OCI-LY7 (cell line): ENCODE results near the gene PLCXD3. TPM values are rescaled to one million over a fixed set of nuclear protein-coding genes. Genes with fewer than 3 reads are reported as not detected.

Experiments used
- BruUV-seq: library from RNA; stranded (reverse); fragments of 400-500 nt; replicated peaks from 2 replicates; lab custom pipeline; 2021; lab: Mats Ljungman, UMichigan
- CTCF ChIA-PET: fragments of 300-600 bp; sonication (Branson Sonifier 250); formaldehyde crosslinking; loops from one replicate; lab custom pipeline; 2022; ENCODE audit warnings: antibody characterized with exemption; ENCODE audit not compliant: unreplicated experiment; lab: Charles Lee
- POLR2A ChIA-PET: fragments of 300-600 bp; sonication (Branson Sonifier 250); formaldehyde crosslinking; loops from one replicate; lab custom pipeline; 2022; ENCODE audit warnings: antibody characterized with exemption; lab: Charles Lee
- DNase-seq: peaks from one replicate; pipeline ENCODE4 v3.0.0-alpha.2; 2015; ENCODE audit warnings: low spot score
- H2AFZ ChIP-seq: fragments of 200-600 bp; sonication (generic), shearing (Covaris generic); 2 replicates; pipeline ENCODE4 v1.6.1; 2014; ENCODE audit warnings: mild to moderate bottlenecking, antibody characterized with exemption, low read length, moderate library complexity
- H3K27ac ChIP-seq: fragments of 200-600 bp; sonication (generic); 2 replicates; pipeline ENCODE4 v1.5.1; 2014; ENCODE audit warnings: mixed run types, low read depth, mild to moderate bottlenecking, moderate library complexity, low read length, inconsistent platforms; ENCODE audit not compliant: poor library complexity, severe bottlenecking
- H3K36me3 ChIP-seq: fragments of 200-600 bp; sonication (generic); 2 replicates; pipeline ENCODE4 v1.6.1; 2014; ENCODE audit warnings: mild to moderate bottlenecking, antibody characterized with exemption, low read length, moderate library complexity, mixed read lengths; ENCODE audit not compliant: insufficient read depth
- H3K4me1 ChIP-seq: fragments of 200-600 bp; sonication (generic); 2 replicates; pipeline ENCODE4 v1.5.1; 2014; ENCODE audit warnings: mild to moderate bottlenecking, low read length; ENCODE audit not compliant: insufficient read depth, poor library complexity, severe bottlenecking
- H3K4me2 ChIP-seq: fragments of 200-600 bp; sonication (generic); 2 replicates; pipeline ENCODE4 v1.6.1; 2014; ENCODE audit warnings: mild to moderate bottlenecking, low read length
- H3K4me3 ChIP-seq: fragments of 200-600 bp; sonication (generic); 2 replicates; pipeline ENCODE4 v1.5.1; 2014; ENCODE audit warnings: mild to moderate bottlenecking, low read depth, low read length; ENCODE audit not compliant: poor library complexity, severe bottlenecking
- H3K79me2 ChIP-seq: fragments of 200-600 bp; sonication (generic); 2 replicates; pipeline ENCODE4 v1.6.1; 2016; ENCODE audit warnings: low read depth, mild to moderate bottlenecking, low read length, moderate library complexity, mixed read lengths; ENCODE audit not compliant: insufficient read depth
- H3K9me2 ChIP-seq: fragments of 200-600 bp; sonication (generic); 2 replicates; pipeline ENCODE4 v1.6.1; 2016; ENCODE audit warnings: mild to moderate bottlenecking, low read length, mixed read lengths; ENCODE audit not compliant: insufficient read depth
- H3K9me3 ChIP-seq: fragments of 200-600 bp; sonication (generic); 2 replicates; pipeline ENCODE4 v1.6.1; 2014; ENCODE audit warnings: mild to moderate bottlenecking, mixed run types, low read length, mixed read lengths
- H4K20me1 ChIP-seq: fragments of 200-600 bp; sonication (generic); 2 replicates; pipeline ENCODE4 v1.6.1; 2014; ENCODE audit warnings: mild to moderate bottlenecking, antibody characterized with exemption, low read length, moderate library complexity, mixed read lengths; ENCODE audit not compliant: insufficient read depth
- CTCF ChIP-seq: fragments of 200-600 bp; sonication (generic); conservative IDR thresholded peaks from 2 replicates; pipeline ENCODE4 v1.5.1; 2014; ENCODE audit warnings: mild to moderate bottlenecking, antibody characterized with exemption, low read length, moderate library complexity, mixed read lengths
- EZH2phosphoT487 ChIP-seq: fragments of 200-600 bp; sonication (generic); IDR thresholded peaks from 2 replicates; pipeline ENCODE4 v1.6.1; 2018; ENCODE audit warnings: low read depth, borderline replicate concordance, mild to moderate bottlenecking, mixed run types, antibody characterized with exemption, low read length, moderate library complexity, mixed read lengths
- intact Hi-C: fragments of 100-400 bp; cut with micrococcal nuclease; formaldehyde crosslinking; loops from one replicate; pipeline ENCODE4 v1.10.0; 2022; ENCODE audit not compliant: unreplicated experiment
- total RNA-seq, 2 experiments: library from RNA; depleted of rRNA in 1 of 2; stranded (reverse); fragments of >200 nt in 1 of 2; shearing (Covaris generic) in 1 of 2; gene quantifications; 2 replicates each; pipeline ENCODE4 v1.2.3, GENCODE V29; 2014 to 2022

Gene PLCXD3
- total RNA-seq, 2 experiments from 2014 or later, result not detected

- POLR2A ChIA-PET, result no interaction called here
- H2AFZ ChIP-seq, result no peak overlapping the region
- no peak for DNase-seq
- no peaks in the 10 kb centered on the region for H3K36me3 ChIP-seq
- H3K4me2 ChIP-seq, result no peak overlapping the region
- no TSS peak for BruUV-seq
- no peak overlapping the region for H3K4me3 ChIP-seq
- no peaks in the 10 kb centered on the region for H3K9me2 ChIP-seq
- CTCF ChIA-PET, result no interaction called here
- no peak overlapping the region for H3K27ac ChIP-seq
- no peaks in the 10 kb centered on the region for H4K20me1 ChIP-seq
- no peaks in the 10 kb centered on the region for H3K79me2 ChIP-seq
- no peaks in the 10 kb centered on the region for H3K4me1 ChIP-seq
- H3K9me3 ChIP-seq, result no peaks in the 10 kb centered on the region
- TF ChIP-seq CTCF, result no peak
- no peak for TF ChIP-seq EZH2phosphoT487
- intact Hi-C loops, result no loop called here
Observed at GRCh38 chr5:41415242-41415641, 95.2 kb downstream of the PLCXD3 start.

- Histone ChIP-seq H3K79me2 (no peaks in the 10 kb centered on the region), H3K27ac (no peak overlapping the region), H4K20me1 (no peaks in the 10 kb centered on the region), H3K36me3 (no peaks in the 10 kb centered on the region), H3K9me3 (no peaks in the 10 kb centered on the region), H3K4me2 (no peak overlapping the region), H3K4me3 (no peak overlapping the region), H2AFZ (no peak overlapping the region), H3K4me1 (no peaks in the 10 kb centered on the region), H3K9me2 (no peaks in the 10 kb centered on the region)
- POLR2A ChIA-PET, result no interaction called here
- TF ChIP-seq EZH2phosphoT487, result no peak
- TF ChIP-seq CTCF, result no peak
- intact Hi-C loops, result no loop called here
- CTCF ChIA-PET, result no interaction called here
- no peak for DNase-seq
- no TSS peak for BruUV-seq
Observed at GRCh38 chr5:41414598-41414997, 95.8 kb downstream of the PLCXD3 start.

GRCh38 chr5:41413074-41413473 is 97.3 kb downstream of the PLCXD3 start:
- no peak overlapping the region for H3K27ac ChIP-seq
- H3K4me3 ChIP-seq, result no peak overlapping the region
- no TSS peak for BruUV-seq
- H3K9me2 ChIP-seq, result no peaks in the 10 kb centered on the region
- H3K9me3 ChIP-seq, result no peaks in the 10 kb centered on the region
- intact Hi-C loops, result no loop called here
- ChIA-PET POLR2A (no interaction called here), CTCF (no interaction called here)
- TF ChIP-seq CTCF (no peak), EZH2phosphoT487 (no peak)
- H3K4me2 ChIP-seq, result no peak overlapping the region
- no peak overlapping the region for H2AFZ ChIP-seq
- H3K36me3 ChIP-seq, result no peaks in the 10 kb centered on the region
- no peak for DNase-seq
- H3K79me2 ChIP-seq, result no peaks in the 10 kb centered on the region
- no peaks in the 10 kb centered on the region for H3K4me1 ChIP-seq
- no peaks in the 10 kb centered on the region for H4K20me1 ChIP-seq
